HG02943 (cell line): ENCODE measurements around the gene DCUN1D4.

Experiments used
- ATAC-seq: cut with Tn5 transposase; IDR thresholded peaks from one replicate; pipeline ENCODE4 v1.9.1; 2021; ENCODE audit warnings: mild to moderate bottlenecking, low read depth, moderate library complexity; ENCODE audit not compliant: unreplicated experiment

DCUN1D4 gene

DNA sequence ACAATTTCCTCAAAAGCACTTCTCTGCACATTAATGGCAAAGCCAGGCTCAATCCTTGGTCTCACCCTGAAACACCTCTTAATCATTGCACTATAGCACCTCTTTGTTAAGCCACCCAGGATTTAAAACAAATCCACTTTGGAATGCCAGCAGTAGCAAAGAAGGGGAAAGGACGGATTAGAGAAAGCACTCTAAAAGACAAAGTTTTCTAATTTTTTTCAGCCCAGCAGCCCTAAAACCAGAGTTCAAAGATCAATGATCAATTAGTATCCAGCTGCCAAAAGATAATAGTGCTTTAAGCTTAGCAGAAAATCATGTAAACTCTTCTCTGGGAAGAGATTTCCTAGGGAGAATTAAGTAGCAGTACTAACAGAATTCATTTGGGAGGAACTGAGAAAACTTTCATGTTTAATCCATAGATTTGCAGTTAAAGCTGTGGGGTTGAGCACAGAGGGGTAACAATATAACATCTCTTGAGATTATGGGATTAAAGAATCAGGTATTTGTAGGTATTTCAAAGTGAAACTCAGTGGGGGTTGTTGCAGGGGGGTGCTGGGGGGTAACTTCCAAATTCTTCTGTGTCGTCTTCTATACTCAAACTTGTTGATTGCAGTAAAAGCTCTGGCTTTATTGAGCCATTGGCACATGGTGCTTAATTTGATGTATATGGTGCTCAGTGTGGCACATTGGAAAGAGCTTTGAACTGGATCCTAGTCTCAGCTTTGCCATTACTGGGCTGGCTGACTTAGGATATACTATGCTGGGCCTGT is 115.4 kb downstream of the DCUN1D4 start:
- ATAC-seq: no peak

DNA sequence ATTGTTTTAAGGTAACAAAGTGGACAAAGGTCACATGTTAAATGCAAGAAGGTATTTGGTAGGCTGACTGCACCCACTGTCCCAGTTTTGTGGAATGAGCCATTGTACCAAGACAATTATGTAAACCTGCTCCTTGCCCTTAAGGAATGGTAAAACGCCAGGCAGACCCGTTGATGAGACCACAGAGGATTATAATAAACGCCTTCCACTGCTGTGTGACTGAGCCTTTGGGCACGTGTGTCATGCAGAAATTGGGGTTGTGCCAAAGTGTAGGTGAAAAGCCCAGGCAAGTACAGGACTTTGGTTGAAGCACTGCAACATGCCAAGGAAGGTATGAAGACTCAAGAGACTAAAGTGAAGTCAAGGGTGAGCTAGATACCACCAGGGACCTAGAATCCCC is 117.5 kb downstream of the DCUN1D4 start:
- ATAC-seq: no peak

DNA sequence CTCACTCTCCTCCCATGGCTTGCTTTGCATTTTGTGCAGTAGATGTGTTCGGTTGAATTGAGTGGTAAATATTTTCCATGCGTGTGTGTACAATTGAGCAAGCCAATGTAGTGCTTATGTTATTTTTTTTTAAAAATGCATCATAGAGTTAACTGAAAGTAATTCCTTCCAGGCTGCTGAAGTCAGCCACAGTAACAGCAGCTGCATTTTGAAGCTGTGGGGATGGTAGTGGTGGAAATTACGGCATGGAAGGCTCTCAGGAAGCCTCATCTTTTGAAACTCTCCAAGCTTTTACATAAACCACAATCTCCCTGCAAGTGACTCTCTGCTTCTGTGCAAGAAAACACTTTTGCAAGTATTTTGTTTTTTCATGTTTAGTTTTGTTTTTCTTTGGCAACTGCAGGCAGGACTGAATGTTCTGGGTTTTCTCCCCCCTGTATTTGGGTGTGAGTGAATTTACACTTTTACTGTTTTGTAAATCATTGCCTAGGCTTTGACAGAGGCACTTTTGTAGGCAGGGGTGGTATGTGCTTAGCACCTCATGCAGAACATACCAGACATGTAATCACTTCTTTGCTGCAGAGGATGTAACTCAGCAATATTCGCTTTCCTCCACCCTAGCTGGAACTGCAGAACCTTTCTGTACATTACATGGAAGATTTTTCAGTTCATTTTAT is 121.0 kb downstream of the DCUN1D4 start:
- ATAC-seq: no peak

DNA sequence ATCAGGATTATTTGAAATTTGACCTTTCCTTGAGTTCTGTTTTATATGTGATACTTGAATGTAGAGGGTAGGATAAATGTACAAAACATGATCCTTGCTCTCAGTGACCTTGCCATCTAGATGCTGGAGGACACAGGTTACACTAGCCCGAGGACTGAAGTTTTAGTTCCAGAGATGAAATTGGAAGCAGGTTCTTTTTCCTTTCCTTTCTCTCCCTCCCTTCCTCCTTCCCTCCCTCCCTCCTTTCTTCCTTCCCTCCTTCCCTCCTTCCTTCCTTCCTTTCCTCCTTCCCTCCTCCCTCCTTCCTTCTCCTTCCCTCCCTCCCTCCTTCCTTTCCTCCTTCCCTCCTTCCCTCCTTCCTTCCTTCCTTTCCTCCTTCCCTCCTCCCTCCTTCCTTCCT is 122.9 kb downstream of the DCUN1D4 start:
- no peak for ATAC-seq
